Coronary artery (tissue), 2 donors: ENCODE data around the gene RHCE.
"Not testable (repeated sequence)": the region's sequence is repeated elsewhere in the genome, so short reads cannot be mapped to it uniquely, and the experiment has no call there.

ENCODE experiments used
- DNase-seq: peaks from one replicate; pipeline ENCODE4 v3.0.0-alpha.2; 2017; ENCODE audit warnings: low spot score
- H3K27ac ChIP-seq, 2 donors: fragments of 200-600 bp; sonication (generic); one replicate each; pipeline ENCODE4 v1.5.1; 2016 to 2019
- H3K4me3 ChIP-seq: fragments of 200-600 bp; sonication (generic); 2 replicates; pipeline ENCODE4 v1.5.1; 2016; ENCODE audit warnings: mild to moderate bottlenecking, moderate library complexity
- TF ChIP-seq, protein P1 (sequence below): fragments of 200-600 bp; sonication (generic); IDR thresholded peaks from one replicate; pipeline ENCODE4 v1.5.1; 2019; ENCODE audit warnings: antibody characterized with exemption

Gene RHCE

DNA sequence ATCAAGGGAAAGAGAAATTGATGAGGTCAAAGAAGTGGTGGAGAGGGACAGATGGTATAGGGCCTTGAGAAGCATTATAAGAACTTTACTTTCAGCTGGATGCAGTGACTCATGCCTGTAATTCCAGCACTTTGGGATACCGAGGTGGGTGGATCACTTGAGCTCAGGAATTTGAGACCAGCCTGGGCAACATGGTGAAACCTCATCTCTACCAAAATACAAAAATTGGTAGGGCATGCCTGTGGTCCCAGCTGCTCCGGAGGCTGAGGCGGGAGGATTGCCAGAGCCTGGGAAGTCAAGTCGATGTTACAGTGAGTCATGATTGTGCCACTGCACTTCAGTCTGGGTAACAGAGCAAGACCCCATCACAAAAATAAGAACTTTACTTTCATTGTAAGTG lies 76.8 kb downstream of the RHCE start:
- Histone ChIP-seq H3K27ac (no peak overlapping the region), H3K4me3 (no peak overlapping the region)
- DNase-seq, result no peak
- TF ChIP-seq, protein P1, sequence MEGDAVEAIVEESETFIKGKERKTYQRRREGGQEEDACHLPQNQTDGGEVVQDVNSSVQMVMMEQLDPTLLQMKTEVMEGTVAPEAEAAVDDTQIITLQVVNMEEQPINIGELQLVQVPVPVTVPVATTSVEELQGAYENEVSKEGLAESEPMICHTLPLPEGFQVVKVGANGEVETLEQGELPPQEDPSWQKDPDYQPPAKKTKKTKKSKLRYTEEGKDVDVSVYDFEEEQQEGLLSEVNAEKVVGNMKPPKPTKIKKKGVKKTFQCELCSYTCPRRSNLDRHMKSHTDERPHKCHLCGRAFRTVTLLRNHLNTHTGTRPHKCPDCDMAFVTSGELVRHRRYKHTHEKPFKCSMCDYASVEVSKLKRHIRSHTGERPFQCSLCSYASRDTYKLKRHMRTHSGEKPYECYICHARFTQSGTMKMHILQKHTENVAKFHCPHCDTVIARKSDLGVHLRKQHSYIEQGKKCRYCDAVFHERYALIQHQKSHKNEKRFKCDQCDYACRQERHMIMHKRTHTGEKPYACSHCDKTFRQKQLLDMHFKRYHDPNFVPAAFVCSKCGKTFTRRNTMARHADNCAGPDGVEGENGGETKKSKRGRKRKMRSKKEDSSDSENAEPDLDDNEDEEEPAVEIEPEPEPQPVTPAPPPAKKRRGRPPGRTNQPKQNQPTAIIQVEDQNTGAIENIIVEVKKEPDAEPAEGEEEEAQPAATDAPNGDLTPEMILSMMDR, result no peak

DNA sequence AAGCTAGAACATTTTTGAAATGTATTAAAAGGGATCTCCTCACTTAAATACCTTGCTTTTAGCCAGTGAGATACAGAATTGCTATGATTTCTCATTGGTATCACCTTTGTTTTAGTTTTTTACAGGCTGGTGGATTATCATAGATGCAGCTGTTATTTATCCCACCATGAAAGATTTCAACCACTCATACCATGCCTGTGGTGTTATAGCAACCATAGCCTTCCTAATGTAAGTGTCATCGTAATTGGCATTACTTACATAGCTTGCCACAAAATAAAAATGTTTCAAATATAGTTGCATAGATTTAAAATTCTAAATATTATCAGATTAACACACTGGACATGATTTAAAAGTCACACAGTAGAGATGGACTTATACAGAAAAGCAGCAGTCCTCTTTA lies 77.8 kb downstream of the RHCE start:
- Histone ChIP-seq H3K27ac (no peak overlapping the region), H3K4me3 (no peak overlapping the region)
- DNase-seq, result no peak
- TF ChIP-seq, protein P1, result no peak

DNA sequence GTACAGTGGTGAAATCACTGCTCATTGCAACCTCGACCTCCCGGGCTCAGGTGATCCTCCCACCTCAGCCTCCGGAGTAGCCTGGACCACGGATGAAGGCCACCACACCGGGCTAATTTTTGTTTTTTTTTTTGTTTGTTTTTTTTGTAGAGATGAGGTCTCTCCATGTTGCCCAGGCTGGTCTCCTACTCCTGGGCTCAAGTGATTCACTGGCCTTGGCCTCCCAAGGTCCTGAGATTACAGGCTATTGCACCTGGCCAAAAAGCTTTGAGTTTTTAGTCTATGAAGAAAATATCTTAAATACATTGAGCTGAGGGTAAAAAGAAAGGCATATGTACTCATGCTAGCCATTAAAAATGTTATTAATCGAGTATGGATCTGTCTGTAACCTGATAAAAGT lies 78.9 kb downstream of the RHCE start:
- TF ChIP-seq, protein P1, result no peak

DNA sequence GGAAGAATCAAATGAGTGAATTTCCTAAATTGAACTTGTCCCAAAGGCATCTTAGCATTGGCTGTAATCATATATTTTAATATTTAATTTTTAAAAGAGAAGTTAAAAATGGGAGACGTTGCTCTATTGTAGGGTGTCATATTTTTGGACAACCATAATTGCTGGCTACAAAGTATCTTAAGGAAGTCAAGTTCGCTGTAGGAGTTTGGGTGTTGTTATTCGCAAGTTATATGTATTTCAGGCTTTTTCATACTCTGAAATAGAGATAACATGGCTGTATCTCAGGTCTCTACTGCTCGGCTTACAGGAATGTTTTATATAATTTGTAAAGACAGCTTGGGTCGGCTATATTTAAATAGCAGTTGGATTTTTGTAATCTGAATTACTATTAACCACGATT lies 81.6 kb downstream of the RHCE start:
- Histone ChIP-seq H3K27ac (peak overlapping the region; percentile 90 to 94), H3K4me3 (peak overlapping the region; percentile 94)
- TF ChIP-seq, protein P1, result no peak
- no peak for DNase-seq

More for the DNA sequence above, 78.9 kb downstream of the RHCE start:
- no peak for DNase-seq
- Histone ChIP-seq H3K4me3 (no peak overlapping the region), H3K27ac (no peak overlapping the region)

DNA sequence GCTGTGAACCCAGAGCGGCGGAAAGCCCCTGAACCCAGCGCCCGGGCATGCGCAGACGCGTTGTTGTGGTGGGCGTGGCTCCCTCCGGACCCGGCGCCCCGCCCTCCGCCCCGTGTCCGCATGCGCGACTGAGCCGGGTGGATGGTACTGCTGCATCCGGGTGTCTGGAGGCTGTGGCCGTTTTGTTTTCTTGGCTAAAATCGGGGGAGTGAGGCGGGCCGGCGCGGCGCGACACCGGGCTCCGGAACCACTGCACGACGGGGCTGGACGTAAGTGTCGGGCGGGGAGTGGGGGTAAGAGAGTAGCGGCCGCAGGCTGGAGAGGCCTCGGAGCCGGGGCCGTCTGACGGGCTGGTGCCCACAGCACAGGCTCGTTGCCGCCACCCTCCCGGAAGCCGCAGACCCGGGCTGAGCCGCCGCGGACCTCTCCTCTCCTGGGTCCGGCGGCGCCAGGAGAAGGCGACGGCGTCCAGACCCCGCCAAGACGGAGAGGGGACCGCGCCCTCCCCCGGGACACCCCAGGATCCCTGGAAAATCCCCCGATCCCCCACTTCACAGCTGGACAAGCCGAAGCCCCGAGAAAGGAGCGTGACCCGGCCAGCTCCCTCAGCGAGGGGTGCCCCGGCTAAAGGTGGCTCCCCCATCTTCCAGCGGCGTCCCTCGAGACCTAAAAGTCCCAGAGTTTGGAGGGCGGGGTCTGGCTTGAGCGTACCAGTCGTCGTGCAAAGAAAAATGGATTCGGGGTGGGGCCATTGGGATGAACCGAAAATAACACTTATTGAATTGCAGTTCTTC lies 82.2 kb downstream of the RHCE start, which contains the start of gene TMEM50A:
Gene TMEM50A (plus strand): TSS at position 147 of the 794 bp plus-strand sequence. CDS start 2,153 bp downstream, outside the sequence.
- Histone ChIP-seq H3K4me3 (peak within 1 kb of the TSS; percentile 94), H3K27ac (peak within 1 kb of the TSS; percentile 90 to 94)
- TF ChIP-seq, protein P1, result no peak
- DNase-seq, result peak; percentile 94

DNA sequence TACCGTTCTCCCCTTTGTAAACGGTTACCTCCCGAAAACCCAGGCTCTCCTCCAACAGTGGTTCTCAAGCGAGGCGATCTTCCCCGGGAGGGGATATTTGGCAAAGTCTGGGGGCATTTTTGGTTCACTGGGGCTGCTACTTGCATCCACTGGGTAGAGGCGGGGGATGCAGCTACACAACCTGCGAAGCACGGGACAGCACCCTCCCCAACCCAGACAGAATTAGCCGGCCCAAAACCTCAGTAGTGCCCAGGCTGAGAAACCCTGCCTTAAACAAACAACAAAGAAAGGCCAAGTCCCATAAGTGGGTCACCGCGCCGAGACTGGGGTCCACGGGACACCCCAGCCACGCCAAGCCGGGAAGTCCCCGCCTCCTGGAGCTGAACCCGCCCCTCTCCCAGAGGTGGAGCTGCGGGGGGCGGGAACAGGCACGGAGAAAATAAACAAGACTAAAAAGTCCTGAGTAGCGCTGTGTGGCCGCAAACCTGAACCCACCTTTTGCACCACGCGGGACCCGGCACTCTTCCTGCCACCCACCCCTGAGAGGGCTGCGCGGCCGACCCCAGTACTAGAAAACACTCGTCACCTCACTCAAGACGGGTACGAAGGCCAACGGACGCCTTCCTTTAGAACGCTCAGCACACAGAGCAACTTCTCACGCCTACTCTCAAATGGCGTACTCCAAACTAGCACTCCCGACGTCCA lies 83.0 kb downstream of the RHCE start:
- DNase-seq, result not testable (repeated sequence)
- peak overlapping the region; percentile 90 to 94 for H3K27ac ChIP-seq
- H3K4me3 ChIP-seq, result peak overlapping the region; percentile 94

DNA sequence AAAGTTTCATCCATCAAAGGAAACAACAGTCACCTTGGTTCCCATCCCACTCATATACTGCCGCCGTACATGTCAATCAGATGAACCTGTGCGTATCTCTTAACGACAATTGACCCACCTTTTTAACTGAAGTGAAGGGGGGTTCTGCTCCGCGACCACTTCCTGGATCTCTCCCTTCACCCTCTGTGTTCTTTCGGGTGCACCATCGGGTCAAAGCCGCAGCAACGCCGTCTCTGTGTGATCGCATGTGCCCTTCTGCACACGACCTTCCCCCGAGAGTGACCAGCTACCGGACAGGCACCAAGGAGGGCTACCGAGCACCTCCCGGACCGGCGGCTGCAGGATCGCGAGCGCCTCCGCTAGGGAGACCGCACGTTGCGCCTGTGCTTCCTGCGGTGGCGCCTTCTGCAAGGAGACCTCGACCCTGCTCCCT lies 83.7 kb downstream of the RHCE start:
- peak overlapping the region in 1 of 2 donors; percentile 41 for H3K27ac ChIP-seq
- not testable (repeated sequence) for DNase-seq

DNA sequence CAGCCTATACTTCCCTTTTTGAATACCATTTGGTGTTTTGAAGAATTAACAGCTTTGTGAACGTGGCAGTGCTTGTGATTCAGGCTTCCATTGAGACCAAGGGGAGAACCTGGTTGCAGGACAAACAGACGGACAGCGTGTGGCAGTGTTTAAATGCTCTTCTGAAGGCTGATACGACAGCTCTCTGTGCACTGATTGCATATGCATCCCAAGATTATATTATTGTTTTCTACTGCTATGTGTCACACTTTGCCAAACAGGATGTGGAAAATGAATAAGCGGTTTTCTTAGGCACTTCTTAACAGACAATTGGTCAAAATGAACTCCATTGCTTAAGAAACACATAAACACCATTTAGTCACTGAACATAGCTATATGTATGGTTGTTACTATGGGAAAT lies 90.7 kb downstream of the RHCE start:
- H3K4me3 ChIP-seq, DNase-seq: not testable (repeated sequence)
- H3K27ac ChIP-seq, result peak overlapping the region in 1 of 2 donors; percentile 11

More for the DNA sequence above, 83.7 kb downstream of the RHCE start:
- H3K4me3 ChIP-seq, result peak overlapping the region; percentile 81

DNA sequence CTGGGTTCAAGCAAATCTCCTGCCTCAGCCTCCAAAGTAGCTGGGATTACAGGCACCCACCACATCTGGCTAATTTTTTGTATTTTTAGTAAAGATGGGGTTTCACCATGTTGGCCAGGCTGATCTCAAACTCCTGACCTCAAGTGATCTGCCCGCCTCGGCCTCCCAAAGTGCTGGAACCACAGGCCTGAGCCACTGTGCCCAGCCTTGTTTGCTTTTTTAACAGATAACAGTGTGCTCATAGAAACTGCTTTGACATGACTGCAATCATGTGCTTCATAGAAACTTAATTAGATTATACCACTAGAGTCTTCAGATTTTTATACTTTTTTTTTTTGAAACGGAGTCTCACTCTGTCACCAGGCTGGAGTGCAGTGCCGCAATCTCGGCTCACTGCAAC lies 91.3 kb downstream of the RHCE start:
- DNase-seq, H3K4me3 ChIP-seq, H3K27ac ChIP-seq: not testable (repeated sequence)

DNA sequence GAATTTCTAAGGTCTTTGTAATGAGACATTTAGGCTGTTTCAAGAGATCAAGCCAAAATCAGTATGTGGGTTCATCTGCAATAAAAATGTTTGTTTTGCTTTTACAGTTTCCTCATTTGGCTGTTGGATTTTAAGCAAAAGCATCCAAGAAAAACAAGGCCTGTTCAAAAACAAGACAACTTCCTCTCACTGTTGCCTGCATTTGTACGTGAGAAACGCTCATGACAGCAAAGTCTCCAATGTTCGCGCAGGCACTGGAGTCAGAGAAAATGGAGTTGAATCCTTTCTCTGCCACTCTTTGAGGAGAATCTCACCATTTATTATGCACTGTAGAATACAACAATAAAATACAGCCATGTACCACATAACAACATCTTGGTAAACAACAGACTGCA lies 91.8 kb downstream of the RHCE start:
- H3K4me3 ChIP-seq, H3K27ac ChIP-seq, DNase-seq: not testable (repeated sequence)

DNA sequence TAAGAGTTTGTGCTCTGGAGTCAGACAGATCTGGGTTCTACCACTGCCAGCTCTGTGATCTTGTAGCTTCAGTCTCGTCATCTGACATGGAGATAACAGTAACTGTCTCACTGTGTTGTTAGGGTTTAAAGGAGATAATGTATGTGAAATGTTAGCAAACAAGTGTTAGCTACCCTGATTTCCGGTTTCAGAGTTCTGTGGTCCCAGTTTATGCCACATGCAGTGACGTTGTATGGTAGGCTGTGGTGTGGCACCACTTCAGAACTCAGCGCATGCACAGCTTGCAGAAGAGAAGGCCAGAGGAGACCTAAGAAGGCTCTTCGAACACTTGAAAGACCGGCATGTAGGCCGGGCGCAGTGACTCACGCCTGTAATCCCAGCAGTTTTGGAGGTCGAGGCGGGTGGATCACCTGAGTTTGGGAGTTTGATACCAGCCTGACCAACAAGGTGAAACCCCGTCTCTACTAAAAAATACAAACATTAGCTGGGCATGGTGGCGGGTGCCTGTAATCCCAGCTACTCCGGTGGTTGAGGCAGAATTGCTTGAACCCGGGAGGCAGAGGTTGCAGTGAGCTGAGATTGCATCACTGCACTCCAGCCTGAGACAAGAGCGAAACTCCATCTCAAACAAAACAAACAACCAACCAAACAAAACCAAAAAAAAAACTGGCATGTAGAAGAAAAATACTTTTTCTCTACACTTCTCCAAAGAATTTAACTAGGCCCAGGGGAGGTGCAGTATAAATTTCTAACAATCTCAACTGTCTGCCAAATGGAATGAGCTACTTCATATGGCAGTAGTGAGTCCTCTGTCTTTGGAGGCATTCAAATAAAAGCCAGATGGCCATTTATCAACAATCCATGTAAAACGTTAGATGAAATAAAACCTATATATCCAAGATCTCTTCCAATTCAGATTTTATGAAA lies 92.5 kb downstream of the RHCE start:
- not testable (repeated sequence) for DNase-seq, H3K27ac ChIP-seq, H3K4me3 ChIP-seq

DNA sequence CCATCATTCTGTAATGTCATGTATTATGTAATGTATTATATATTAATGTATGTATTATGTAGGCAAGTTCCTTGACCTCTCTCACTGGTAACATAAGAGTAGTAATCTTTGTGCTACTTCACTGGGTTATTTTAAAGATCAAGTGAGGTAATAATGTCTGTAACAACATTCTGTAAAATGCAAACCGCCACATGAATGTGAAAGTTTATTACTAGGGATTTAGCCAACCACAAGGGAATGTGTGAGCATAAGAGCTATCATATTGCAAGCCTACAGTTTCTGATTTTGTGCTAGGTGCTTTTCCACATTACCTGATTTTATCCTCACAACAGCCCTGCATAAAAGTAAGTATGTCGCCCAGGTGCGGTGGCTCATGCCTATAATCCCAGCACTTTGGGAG lies 96.2 kb downstream of the RHCE start:
- H3K4me3 ChIP-seq, H3K27ac ChIP-seq, DNase-seq: not testable (repeated sequence)
